Keratinocyte (primary cell): Measurements from ENCODE around the gene CCND1. TPM values are rescaled to one million over a fixed set of nuclear protein-coding genes. Genes with fewer than 3 reads are reported as not detected.

ENCODE experiments used
- DNase-seq: peaks from one replicate; pipeline ENCODE4 v3.0.0-alpha.2; 2011; ENCODE audit warnings: low read depth, missing footprints, low spot score
- FAIRE-seq: peaks from 2 replicates; lab custom pipeline; 2011; peaks lifted over from hg19 to GRCh38; lab: Jason Lieb, UNC
- H2AFZ ChIP-seq: 2 replicates; pipeline ENCODE4 v1.6.0; 2012; ENCODE audit warnings: low read length, control low read depth, inconsistent platforms; ENCODE audit not compliant: control insufficient read depth
- H3K27ac ChIP-seq: 2 replicates; pipeline ENCODE4 v1.5.1; 2011; ENCODE audit warnings: low read length; ENCODE audit not compliant: control insufficient read depth, insufficient read depth
- H3K27me3 ChIP-seq: 3 replicates; pipeline ENCODE4 v1.6.0; 2011; ENCODE audit warnings: low read length; ENCODE audit not compliant: control insufficient read depth, insufficient read depth; ENCODE audit errors: extremely low read depth
- H3K36me3 ChIP-seq, 2 experiments: 2 replicates in 1 of 2; 3 replicates in 1 of 2; pipeline ENCODE4 v1.5.1; 2011; ENCODE audit warnings: low read length in 2 of 2, mild to moderate bottlenecking in 1 of 2; ENCODE audit not compliant: control insufficient read depth in 2 of 2, insufficient read depth in 2 of 2; ENCODE audit errors: extremely low read depth in 1 of 2
- H3K4me1 ChIP-seq: 3 replicates; pipeline ENCODE4 v1.5.1; 2011; ENCODE audit warnings: low read length; ENCODE audit not compliant: control insufficient read depth, insufficient read depth; ENCODE audit errors: extremely low read depth
- H3K4me2 ChIP-seq: 3 replicates; pipeline ENCODE4 v1.6.0; 2011; ENCODE audit warnings: low read depth, low read length; ENCODE audit not compliant: control insufficient read depth, insufficient read depth; ENCODE audit errors: extremely low read depth
- H3K4me3 ChIP-seq, 3 experiments: fragments of 200-600 bp in 1 of 3; sonication (generic) in 1 of 3; 2 replicates in 2 of 3; 3 replicates in 1 of 3; pipeline ENCODE4 v1.5.1; 2011 to 2016; ENCODE audit warnings: low read length in 3 of 3, mild to moderate bottlenecking in 3 of 3, control low read depth in 2 of 3, inconsistent platforms in 1 of 3, low read depth in 1 of 3, mixed read lengths in 1 of 3, mixed run types in 1 of 3, moderate library complexity in 1 of 3; ENCODE audit not compliant: control insufficient read depth in 2 of 3, insufficient read depth in 2 of 3; ENCODE audit errors: extremely low read depth in 1 of 3
- H3K79me2 ChIP-seq: 2 replicates; pipeline ENCODE4 v1.6.0; 2012; ENCODE audit warnings: low read length; ENCODE audit not compliant: control insufficient read depth, insufficient read depth
- H3K9ac ChIP-seq: 3 replicates; pipeline ENCODE4 v1.6.0; 2011; ENCODE audit warnings: low read length; ENCODE audit not compliant: control insufficient read depth, insufficient read depth; ENCODE audit errors: extremely low read depth
- H3K9me1 ChIP-seq: 3 replicates; pipeline ENCODE4 v1.6.0; 2011; ENCODE audit warnings: low read length; ENCODE audit not compliant: control insufficient read depth, insufficient read depth; ENCODE audit errors: extremely low read depth
- H3K9me3 ChIP-seq: 2 replicates; pipeline ENCODE4 v1.5.1; 2012; ENCODE audit warnings: low read depth, low read length; ENCODE audit not compliant: control insufficient read depth
- H4K20me1 ChIP-seq: 3 replicates; pipeline ENCODE4 v1.6.0; 2011; ENCODE audit warnings: low read length; ENCODE audit not compliant: control insufficient read depth, insufficient read depth; ENCODE audit errors: extremely low read depth
- CTCF ChIP-seq, 3 experiments: IDR thresholded peaks in 1 of 3; conservative IDR thresholded peaks in 1 of 3; optimal IDR thresholded peaks in 1 of 3; 2 replicates in 2 of 3; 3 replicates in 1 of 3; pipeline versions ENCODE3 to v1.5.1; 2011; ENCODE audit warnings: low read length in 3 of 3, mild to moderate bottlenecking in 3 of 3, moderate library complexity in 2 of 3, control low read depth in 1 of 3, inconsistent platforms in 1 of 3; ENCODE audit not compliant: insufficient read depth in 2 of 3; ENCODE audit errors: extremely low read depth in 1 of 3
- EZH2 ChIP-seq: IDR thresholded peaks from one replicate; pipeline ENCODE4 v1.6.1; 2012; ENCODE audit warnings: inconsistent platforms, mild to moderate bottlenecking, low read length, moderate library complexity
- dilution Hi-C: fragments of 300-500 bp; cut with MboI; formaldehyde crosslinking; loops from one replicate; pipeline ENCODE4 v1.7.0; 2020; ENCODE audit warnings: low sequenced_read_pairs; ENCODE audit not compliant: extremely low pct_ligation_motif_present
- polyA plus RNA-seq, 5 experiments: library from polyadenylated mRNA; depleted of rRNA in 3 of 5; stranded (reverse) in 3 of 5; stranded (forward) in 1 of 5; unstranded in 1 of 5; fragments of >200 nt; gene quantifications; 1 replicate in 1 of 5; 2 replicates in 3 of 5; 3 replicates in 1 of 5; pipeline versions ENCODE4 v1.2.1 to v1.2.3, GENCODE V29; 2011 to 2012; ENCODE audit warnings: missing spikeins in 2 of 5, low read depth in 1 of 5, low replicate concordance in 1 of 5

CCND1 gene
- polyA plus RNA-seq, 1 donor (not counting 4 experiments of a cell fraction or from before 2014, with no cell fraction given), result 124 TPM

- no peaks in the 10 kb centered on the region for H4K20me1 ChIP-seq
- H3K9me3 ChIP-seq, result no peaks in the 10 kb centered on the region
- FAIRE-seq (peak; percentile 39), DNase-seq (no peak)
- no peak overlapping the region for H3K27ac ChIP-seq
- H3K36me3 ChIP-seq, result no peaks in the 10 kb centered on the region
- peak overlapping the region in 1 of 3 experiments; percentile 28 for H3K4me3 ChIP-seq
- H3K4me2 ChIP-seq, result peak overlapping the region; percentile 51
- no peaks in the 10 kb centered on the region for H3K9me1 ChIP-seq
- H3K79me2 ChIP-seq, result no peaks in the 10 kb centered on the region
- no peaks in the 10 kb centered on the region for H3K27me3 ChIP-seq
- no peak overlapping the region for H3K9ac ChIP-seq
- dilution Hi-C loops, result no loop called here
- no peak for TF ChIP-seq EZH2
- peak overlapping the region; percentile 81 for H2AFZ ChIP-seq
- peaks cover 6% of the 10 kb centered on the region for H3K4me1 ChIP-seq
Observed at GRCh38 chr11:69599502-69599901, 41.5 kb upstream of the CCND1 start.

- Histone ChIP-seq H2AFZ (peak overlapping the region; percentile 81), H3K27ac (no peak overlapping the region), H3K36me3 (no peaks in the 10 kb centered on the region), H3K9me3 (no peaks in the 10 kb centered on the region), H3K79me2 (no peaks in the 10 kb centered on the region), H3K4me3 (no peak overlapping the region), H3K4me1 (peaks cover 6% of the 10 kb centered on the region), H3K27me3 (no peaks in the 10 kb centered on the region), H3K4me2 (peak overlapping the region; percentile 51), H4K20me1 (no peaks in the 10 kb centered on the region), H3K9ac (no peak overlapping the region), H3K9me1 (no peaks in the 10 kb centered on the region)
- dilution Hi-C loops, result no loop called here
- FAIRE-seq (no peak), DNase-seq (no peak)
- TF ChIP-seq CTCF (optimal IDR thresholded peaks at IDR 0.05 in 1 of 3, IDR thresholded peaks at IDR 0.05 in 1 of 3, conservative IDR thresholded peaks at IDR 0.05 in 1 of 3; ENCODE audit: extremely low read depth in 1 of 3, insufficient read depth in 2 of 3, low read length in 3 of 3) (no peak), EZH2 (no peak)
Observed at GRCh38 chr11:69600001-69600400, 41.0 kb upstream of the CCND1 start.
